Neuronal stem cell (in vitro differentiated cells): Measurements from ENCODE around the gene RNF44.

Experiments
- DNase-seq: peaks from one replicate; pipeline ENCODE4 v3.0.0-alpha.2; 2013; ENCODE audit warnings: low spot score
- H2AFZ ChIP-seq: one replicate; pipeline ENCODE4 v1.6.1; 2013; ENCODE audit warnings: mild to moderate bottlenecking, low read length, inconsistent platforms
- H2AK5ac ChIP-seq: 2 replicates; pipeline ENCODE4 v1.6.1; 2013; ENCODE audit warnings: low read depth, mild to moderate bottlenecking, inconsistent platforms, low read length, moderate library complexity, mixed read lengths
- H2BK120ac ChIP-seq: 2 replicates; pipeline ENCODE4 v1.6.1; 2013; ENCODE audit warnings: low read depth, mild to moderate bottlenecking, inconsistent platforms, low read length, moderate library complexity, mixed read lengths
- H2BK12ac ChIP-seq: one replicate; pipeline ENCODE4 v1.6.1; 2013; ENCODE audit warnings: low read length, inconsistent platforms
- H2BK15ac ChIP-seq: 2 replicates; pipeline ENCODE4 v1.6.1; 2013; ENCODE audit warnings: mild to moderate bottlenecking, low read length, inconsistent platforms, mixed read lengths
- H2BK5ac ChIP-seq: one replicate; pipeline ENCODE4 v1.6.1; 2013; ENCODE audit warnings: inconsistent platforms, mild to moderate bottlenecking, low read length, moderate library complexity
- H3K14ac ChIP-seq: one replicate; pipeline ENCODE4 v1.6.1; 2013; ENCODE audit warnings: low read length, inconsistent platforms
- H3K18ac ChIP-seq: 2 replicates; pipeline ENCODE4 v1.6.1; 2013; ENCODE audit warnings: low read length, inconsistent platforms
- H3K23ac ChIP-seq: 2 replicates; pipeline ENCODE4 v1.6.1; 2013; ENCODE audit warnings: low read depth, mild to moderate bottlenecking, mixed read lengths, low read length, inconsistent platforms; ENCODE audit not compliant: poor library complexity
- H3K27ac ChIP-seq: replicated peaks from 3 replicates; pipeline ENCODE4 v1.5.1; 2013; ENCODE audit warnings: low read length, inconsistent platforms
- H3K27me3 ChIP-seq, 3 experiments: 2 replicates each; pipeline ENCODE4 v1.6.1; 2013; ENCODE audit warnings: low read length in 3 of 3, mild to moderate bottlenecking in 2 of 3, inconsistent platforms in 1 of 3, low read depth in 1 of 3, mixed read lengths in 1 of 3, moderate library complexity in 1 of 3; ENCODE audit not compliant: control insufficient read depth in 3 of 3, insufficient read depth in 3 of 3
- H3K36me3 ChIP-seq, 2 donors: replicated peaks in 1 of 2; 2 replicates each; pipeline ENCODE4 v1.6.1; 2013; ENCODE audit warnings: low read length in 2 of 2; ENCODE audit not compliant: control insufficient read depth in 2 of 2, insufficient read depth in 2 of 2
- H3K4ac ChIP-seq: 2 replicates; pipeline ENCODE4 v1.6.1; 2013; ENCODE audit warnings: inconsistent platforms, mild to moderate bottlenecking, low read length, moderate library complexity
- H3K4me1 ChIP-seq, 2 donors: 1 replicate in 1 of 2; 2 replicates in 1 of 2; pipeline ENCODE4 v1.6.1; 2013; ENCODE audit warnings: low read length in 2 of 2, low read depth in 1 of 2; ENCODE audit not compliant: control insufficient read depth in 2 of 2, insufficient read depth in 1 of 2
- H3K4me2 ChIP-seq: one replicate; pipeline ENCODE4 v1.6.1; 2013; ENCODE audit warnings: mild to moderate bottlenecking, low read length, inconsistent platforms; ENCODE audit not compliant: insufficient read depth, poor library complexity, severe bottlenecking
- H3K4me3 ChIP-seq, 2 donors: 2 replicates each; pipeline ENCODE4 v1.5.1; 2013; ENCODE audit warnings: low read length in 2 of 2, mild to moderate bottlenecking in 2 of 2, inconsistent platforms in 1 of 2, moderate library complexity in 1 of 2
- H3K79me1 ChIP-seq: one replicate; pipeline ENCODE4 v1.6.1; 2013; ENCODE audit warnings: low read depth, mild to moderate bottlenecking, inconsistent platforms, low read length, moderate library complexity
- H3K9ac ChIP-seq: one replicate; pipeline ENCODE4 v1.6.1; 2013; ENCODE audit warnings: mild to moderate bottlenecking, low read depth, low read length, inconsistent platforms; ENCODE audit not compliant: poor library complexity
- H3K9me3 ChIP-seq, 2 donors: replicated peaks in 1 of 2; 2 replicates each; pipeline versions ENCODE3 to v1.6.1; 2013; ENCODE audit warnings: low read length in 2 of 2, mild to moderate bottlenecking in 2 of 2, inconsistent platforms in 1 of 2, low read depth in 1 of 2, mixed read lengths in 1 of 2, moderate library complexity in 1 of 2; ENCODE audit not compliant: control insufficient read depth in 2 of 2, insufficient read depth in 1 of 2
- H4K8ac ChIP-seq: one replicate; pipeline ENCODE4 v1.6.1; 2013; ENCODE audit warnings: low read depth, mild to moderate bottlenecking, inconsistent platforms, low read length, moderate library complexity
- H4K91ac ChIP-seq: one replicate; pipeline ENCODE4 v1.6.1; 2013; ENCODE audit warnings: low read length, low read depth, mild to moderate bottlenecking, inconsistent platforms; ENCODE audit not compliant: poor library complexity
- WGBS, 2 donors: extraction: QIAGEN DNeasy Blood & Tissue Kit; methylation state at CpG; one replicate each; pipeline ENCODE4 v1.1.7; 2013; ENCODE audit warnings: missing lambda C conversion rate in 2 of 2, mixed read lengths in 1 of 2; ENCODE audit not compliant: insufficient read length in 2 of 2, insufficient replicate concordance in 1 of 2; ENCODE audit errors: extremely low coverage in 2 of 2; 5-methylcytosine and 5-hydroxymethylcytosine counted together

The RNF44 gene

DNA sequence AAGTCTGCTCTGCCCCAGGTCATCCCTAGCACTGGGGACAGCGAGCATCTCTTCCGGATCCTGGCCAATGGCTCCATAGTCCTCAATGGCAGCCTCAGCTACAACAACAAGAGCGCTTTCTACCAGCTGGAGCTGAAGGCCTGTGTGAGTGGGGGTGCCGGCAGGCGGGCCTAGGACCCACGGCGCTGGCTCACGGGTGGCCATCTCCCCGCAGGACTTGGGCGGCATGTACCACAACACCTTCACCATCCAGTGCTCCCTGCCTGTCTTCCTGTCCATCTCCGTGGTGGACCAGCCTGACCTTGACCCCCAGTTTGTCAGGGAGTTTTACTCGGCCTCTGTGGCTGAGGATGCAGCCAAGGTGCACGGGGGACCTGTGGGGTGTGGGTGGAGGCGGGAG is 37.9 kb upstream of the RNF44 start:
- no CpG with 5 or more reads among the region's 14 CpGs for WGBS, 2 donors
- Histone ChIP-seq H3K4me1 (peaks cover 4 to 7% of the 10 kb centered on the region in 2 donors), H3K9ac (peak overlapping the region; percentile 39)

DNA sequence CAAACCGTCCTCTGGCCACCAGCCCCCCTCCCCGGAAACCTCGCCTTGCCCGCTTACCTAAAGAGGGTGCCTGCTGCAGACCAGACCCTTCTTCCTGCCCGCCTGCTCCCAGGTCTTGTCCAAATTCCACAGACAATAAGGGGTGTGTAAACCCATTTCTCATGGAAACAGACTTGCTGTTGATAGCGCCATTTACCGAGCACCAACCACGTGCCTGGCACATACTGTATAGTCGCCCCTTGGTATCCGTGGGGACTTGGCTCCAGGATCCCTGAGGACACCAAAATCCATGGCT is 37.0 kb upstream of the RNF44 start:
- no peak overlapping the region for H3K18ac ChIP-seq
- no peak overlapping the region for H2BK120ac ChIP-seq
- peak overlapping the region; percentile 48 for H2BK5ac ChIP-seq
- H2AFZ ChIP-seq, result peak overlapping the region; percentile 74
- WGBS, 2 donors, result no CpG with 5 or more reads among the region's 10 CpGs
- H3K4me1 ChIP-seq, result peaks cover 4 to 7% of the 10 kb centered on the region in 2 donors
- no peaks in the 10 kb centered on the region for H3K9me3 ChIP-seq
- no peak overlapping the region for H4K8ac ChIP-seq
- H4K91ac ChIP-seq, result no peak overlapping the region
- H3K9ac ChIP-seq, result no peak overlapping the region
- no peak for DNase-seq
- H3K23ac ChIP-seq, result peak overlapping the region; percentile 80
- H3K79me1 ChIP-seq, result no peaks in the 10 kb centered on the region
- no peak overlapping the region for H3K4me2 ChIP-seq
- H3K4ac ChIP-seq, result no peak overlapping the region
- H3K4me3 ChIP-seq, result no peak overlapping the region
- peaks cover 0 to 6% (median 2%) of the 10 kb centered on the region in 3 experiments for H3K27me3 ChIP-seq
- H3K27ac ChIP-seq, result no peak overlapping the region
- no peak overlapping the region for H2BK15ac ChIP-seq
- H2AK5ac ChIP-seq, result no peak overlapping the region
- H3K14ac ChIP-seq, result no peak overlapping the region
- no peaks in the 10 kb centered on the region for H3K36me3 ChIP-seq
- H2BK12ac ChIP-seq, result no peak overlapping the region

More for the DNA sequence above, 37.9 kb upstream of the RNF44 start:
- no peak overlapping the region for H2BK15ac ChIP-seq
- H3K18ac ChIP-seq, result no peak overlapping the region
- DNase-seq, result no peak
- H3K4me3 ChIP-seq, result peak overlapping the region in 1 of 2 donors; percentile 5
- no peaks in the 10 kb centered on the region for H3K36me3 ChIP-seq
- no peak overlapping the region for H3K27ac ChIP-seq
- no peak overlapping the region for H3K4me2 ChIP-seq
- H4K8ac ChIP-seq, result no peak overlapping the region
- no peak overlapping the region for H2AFZ ChIP-seq
- peak overlapping the region; percentile 97 for H2AK5ac ChIP-seq
- H3K27me3 ChIP-seq, result peaks cover 0 to 7% (median 6%) of the 10 kb centered on the region in 3 experiments
- no peak overlapping the region for H4K91ac ChIP-seq
- H2BK12ac ChIP-seq, result peak overlapping the region; percentile 73
- peak overlapping the region; percentile 8 for H2BK5ac ChIP-seq
- no peak overlapping the region for H3K4ac ChIP-seq
- peak overlapping the region; percentile 38 for H2BK120ac ChIP-seq
- H3K14ac ChIP-seq, result peak overlapping the region; percentile 9
- H3K79me1 ChIP-seq, result no peaks in the 10 kb centered on the region
- no peaks in the 10 kb centered on the region for H3K9me3 ChIP-seq
- H3K23ac ChIP-seq, result no peak overlapping the region

DNA sequence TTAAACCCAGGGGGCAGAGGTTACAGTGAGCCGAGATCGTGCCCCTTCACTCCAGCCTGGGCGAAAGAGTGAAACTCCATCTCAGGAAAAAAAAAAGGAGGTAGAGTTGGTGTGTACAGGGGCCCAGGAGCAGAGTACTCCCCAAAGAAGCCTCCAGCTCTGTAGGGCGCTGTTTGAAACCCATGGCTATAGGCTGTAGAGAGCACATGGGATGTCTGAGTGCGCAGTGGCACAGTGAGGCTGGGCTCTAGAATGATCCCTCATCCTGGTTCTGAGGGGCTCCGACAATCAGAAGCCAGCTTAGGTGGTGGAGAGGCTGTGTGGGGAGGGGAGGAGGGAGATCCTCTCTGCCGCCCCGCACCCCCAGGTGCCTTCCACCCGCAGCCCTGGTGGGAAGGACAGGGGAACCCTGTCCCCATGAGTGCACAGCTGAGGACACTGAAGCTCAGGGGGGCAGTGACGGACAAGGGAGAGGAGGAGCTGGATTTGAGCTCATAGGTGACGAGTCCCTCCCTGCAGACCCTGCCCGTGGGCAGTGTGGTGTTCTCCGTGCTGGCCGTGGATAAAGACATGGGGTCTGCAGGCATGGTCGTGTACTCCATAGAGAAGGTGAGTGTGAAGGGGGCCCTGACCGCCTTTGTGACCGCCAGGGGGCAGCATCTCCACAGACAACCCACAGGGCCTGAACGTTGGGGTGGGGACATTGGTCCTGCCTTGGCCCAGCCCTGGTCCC is 36.5 kb upstream of the RNF44 start:
- Histone ChIP-seq H4K8ac (no peak overlapping the region), H2BK12ac (no peak overlapping the region), H2BK5ac (peak overlapping the region; percentile 48), H2AFZ (peak overlapping the region; percentile 74), H3K79me1 (no peaks in the 10 kb centered on the region), H3K36me3 (no peaks in the 10 kb centered on the region), H2BK120ac (no peak overlapping the region), H3K27ac (no peak overlapping the region), H3K9me3 (no peaks in the 10 kb centered on the region), H3K23ac (peak overlapping the region; percentile 80), H4K91ac (no peak overlapping the region), H3K4me2 (no peak overlapping the region), H3K18ac (peak overlapping the region; percentile 65), H2AK5ac (peak overlapping the region; percentile 98), H3K4ac (no peak overlapping the region), H3K9ac (peak overlapping the region; percentile 53), H3K4me3 (no peak overlapping the region), H2BK15ac (peak overlapping the region; percentile 96), H3K14ac (no peak overlapping the region), H3K4me1 (peaks cover 4 to 7% of the 10 kb centered on the region in 2 donors), H3K27me3 (peaks cover 0 to 6% (median 2%) of the 10 kb centered on the region in 3 experiments)
- WGBS, 2 donors, result no CpG with 5 or more reads among the region's 18 CpGs
- peak; percentile 57 for DNase-seq

DNA sequence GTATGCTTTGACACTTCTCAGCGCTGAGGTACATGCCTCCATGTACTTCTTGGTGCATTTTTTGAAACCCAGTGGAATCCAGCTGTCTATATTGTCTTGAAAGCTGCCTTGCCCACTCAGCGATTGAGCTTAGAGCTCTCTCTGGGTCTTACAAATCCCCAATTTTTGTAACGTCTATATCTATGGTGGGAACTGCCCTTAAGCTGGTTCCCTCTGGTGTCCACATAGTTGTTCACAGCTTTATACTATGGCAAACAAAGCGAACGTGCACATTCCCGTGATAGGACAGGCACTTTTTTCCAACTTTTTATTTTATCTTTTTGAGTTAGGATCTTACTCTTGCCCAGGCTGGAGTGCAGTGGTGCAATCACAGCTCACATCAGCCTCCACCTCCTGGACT is 32.8 kb upstream of the RNF44 start:
- H3K9ac ChIP-seq, result no peak overlapping the region
- H3K27me3 ChIP-seq, result peaks cover 0 to 2% (median 0%) of the 10 kb centered on the region in 3 experiments
- H2BK12ac ChIP-seq, result no peak overlapping the region
- H4K8ac ChIP-seq, result no peak overlapping the region
- no peak overlapping the region for H3K14ac ChIP-seq
- H3K4me3 ChIP-seq, result no peak overlapping the region
- H3K27ac ChIP-seq, result no peak overlapping the region
- no peaks in the 10 kb centered on the region for H3K36me3 ChIP-seq
- no peak overlapping the region for H3K18ac ChIP-seq
- H3K4me2 ChIP-seq, result no peak overlapping the region
- no peaks in the 10 kb centered on the region for H3K9me3 ChIP-seq
- no peak overlapping the region for H2AFZ ChIP-seq
- H2AK5ac ChIP-seq, result no peak overlapping the region
- H2BK15ac ChIP-seq, result no peak overlapping the region
- DNase-seq, result no peak
- no peak overlapping the region for H2BK120ac ChIP-seq
- H3K4ac ChIP-seq, result no peak overlapping the region
- H3K23ac ChIP-seq, result no peak overlapping the region
- WGBS, 2 donors, result no CpG with 5 or more reads among the region's 6 CpGs
- no peak overlapping the region for H4K91ac ChIP-seq
- no peak overlapping the region for H2BK5ac ChIP-seq
- no peaks in the 10 kb centered on the region for H3K4me1 ChIP-seq
- H3K79me1 ChIP-seq, result no peaks in the 10 kb centered on the region
